KMS-11 (cell line): ENCODE measurements around the gene TSHZ1.

Source experiments
- H2AFZ ChIP-seq: fragments of 200-600 bp; sonication (generic); 2 replicates; pipeline ENCODE4 v1.6.1; 2016; ENCODE audit warnings: antibody characterized with exemption, mixed run types, low read depth
- H3K27ac ChIP-seq: fragments of 200-600 bp; sonication (generic); 2 replicates; pipeline ENCODE4 v1.6.1; 2016; ENCODE audit warnings: mild to moderate bottlenecking, mixed run types
- H3K27me3 ChIP-seq: fragments of 200-600 bp; sonication (generic); 2 replicates; pipeline ENCODE4 v1.6.1; 2017; ENCODE audit warnings: mild to moderate bottlenecking, low read depth, mixed run types, moderate library complexity; ENCODE audit not compliant: insufficient read depth
- H3K36me3 ChIP-seq: fragments of 200-600 bp; sonication (generic); 2 replicates; pipeline ENCODE4 v1.6.1; 2017; ENCODE audit warnings: mild to moderate bottlenecking, mixed run types; ENCODE audit not compliant: insufficient read depth
- H3K4me1 ChIP-seq: fragments of 200-600 bp; sonication (generic); 2 replicates; pipeline ENCODE4 v1.6.1; 2016; ENCODE audit warnings: mild to moderate bottlenecking, low read depth, mixed run types; ENCODE audit not compliant: poor library complexity, severe bottlenecking
- H3K4me2 ChIP-seq: fragments of 200-600 bp; sonication (generic); 2 replicates; pipeline ENCODE4 v1.7.0; 2016; ENCODE audit warnings: mild to moderate bottlenecking, mixed run types
- H3K4me3 ChIP-seq: fragments of 200-600 bp; sonication (generic); IDR thresholded peaks from 2 replicates; pipeline ENCODE4 v1.6.1; 2017; ENCODE audit warnings: low read depth, low read length, mixed read lengths; ENCODE audit not compliant: insufficient read depth
- H3K79me2 ChIP-seq: fragments of 200-600 bp; sonication (generic); 2 replicates; pipeline ENCODE4 v1.6.1; 2016; ENCODE audit warnings: low read depth, mixed run types; ENCODE audit not compliant: insufficient read depth
- H3K9ac ChIP-seq: fragments of 200-600 bp; sonication (generic); 2 replicates; pipeline ENCODE4 v1.6.1; 2016; ENCODE audit warnings: mild to moderate bottlenecking, mixed run types
- H4K20me1 ChIP-seq: fragments of 200-600 bp; sonication (generic); 2 replicates; pipeline ENCODE4 v1.6.1; 2016; ENCODE audit warnings: mild to moderate bottlenecking, mixed run types; ENCODE audit not compliant: insufficient read depth
- TF ChIP-seq, protein P1 (sequence below): fragments of 200-600 bp; sonication (generic); conservative IDR thresholded peaks from 2 replicates; pipeline ENCODE4 v1.6.1; 2017; ENCODE audit warnings: low read depth, mild to moderate bottlenecking, antibody characterized with exemption, low read length, moderate library complexity, mixed read lengths

The TSHZ1 gene

DNA sequence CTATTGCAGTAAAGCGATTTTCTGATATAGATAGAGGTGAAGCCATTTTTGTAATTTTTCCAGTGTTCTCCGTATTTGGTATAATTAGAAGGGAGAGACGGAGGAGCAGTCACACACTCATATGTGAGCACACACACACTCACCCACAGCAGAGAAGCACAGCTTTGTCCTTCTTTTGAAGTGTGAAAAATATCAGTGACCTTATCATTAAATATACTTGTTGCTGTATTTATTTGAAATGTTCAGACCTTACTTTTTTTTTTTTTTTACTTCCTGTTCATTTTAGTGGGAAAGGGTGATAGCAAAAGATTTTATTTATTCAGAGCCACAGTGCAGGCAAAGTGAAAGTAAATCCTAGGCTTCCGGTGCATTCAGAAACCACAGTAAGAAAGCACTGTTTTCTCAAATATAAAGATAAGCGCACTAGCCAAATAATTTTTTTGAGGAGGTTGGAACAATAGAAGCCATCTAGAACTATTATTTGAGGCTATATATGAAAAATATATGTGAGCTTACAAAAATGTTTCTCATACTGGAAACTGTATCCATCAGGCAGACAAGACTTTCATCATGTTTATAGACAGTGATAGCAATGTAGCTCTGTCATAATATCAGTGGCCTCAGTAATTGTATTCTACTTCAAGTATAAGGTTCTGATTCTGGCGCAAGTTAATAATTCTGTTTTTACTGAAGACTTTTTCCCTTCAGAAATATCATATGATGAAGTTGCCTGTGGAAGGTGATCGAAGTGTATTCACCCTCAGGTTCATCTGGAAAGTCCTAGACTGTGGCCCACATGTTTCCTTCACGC is 37.2 kb downstream of the TSHZ1 start:
- Histone ChIP-seq H3K27ac (no peak overlapping the region), H2AFZ (no peak overlapping the region), H3K4me1 (peaks cover 11% of the 10 kb centered on the region), H4K20me1 (no peaks in the 10 kb centered on the region), H3K36me3 (no peaks in the 10 kb centered on the region), H3K9ac (no peak overlapping the region), H3K27me3 (no peaks in the 10 kb centered on the region), H3K4me2 (peak overlapping the region; percentile 15), H3K4me3 (no peak overlapping the region), H3K79me2 (peaks cover 8% of the 10 kb centered on the region; the same call in 1 of the 2 replicates)
- TF ChIP-seq, protein P1, sequence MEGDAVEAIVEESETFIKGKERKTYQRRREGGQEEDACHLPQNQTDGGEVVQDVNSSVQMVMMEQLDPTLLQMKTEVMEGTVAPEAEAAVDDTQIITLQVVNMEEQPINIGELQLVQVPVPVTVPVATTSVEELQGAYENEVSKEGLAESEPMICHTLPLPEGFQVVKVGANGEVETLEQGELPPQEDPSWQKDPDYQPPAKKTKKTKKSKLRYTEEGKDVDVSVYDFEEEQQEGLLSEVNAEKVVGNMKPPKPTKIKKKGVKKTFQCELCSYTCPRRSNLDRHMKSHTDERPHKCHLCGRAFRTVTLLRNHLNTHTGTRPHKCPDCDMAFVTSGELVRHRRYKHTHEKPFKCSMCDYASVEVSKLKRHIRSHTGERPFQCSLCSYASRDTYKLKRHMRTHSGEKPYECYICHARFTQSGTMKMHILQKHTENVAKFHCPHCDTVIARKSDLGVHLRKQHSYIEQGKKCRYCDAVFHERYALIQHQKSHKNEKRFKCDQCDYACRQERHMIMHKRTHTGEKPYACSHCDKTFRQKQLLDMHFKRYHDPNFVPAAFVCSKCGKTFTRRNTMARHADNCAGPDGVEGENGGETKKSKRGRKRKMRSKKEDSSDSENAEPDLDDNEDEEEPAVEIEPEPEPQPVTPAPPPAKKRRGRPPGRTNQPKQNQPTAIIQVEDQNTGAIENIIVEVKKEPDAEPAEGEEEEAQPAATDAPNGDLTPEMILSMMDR, result no peak

DNA sequence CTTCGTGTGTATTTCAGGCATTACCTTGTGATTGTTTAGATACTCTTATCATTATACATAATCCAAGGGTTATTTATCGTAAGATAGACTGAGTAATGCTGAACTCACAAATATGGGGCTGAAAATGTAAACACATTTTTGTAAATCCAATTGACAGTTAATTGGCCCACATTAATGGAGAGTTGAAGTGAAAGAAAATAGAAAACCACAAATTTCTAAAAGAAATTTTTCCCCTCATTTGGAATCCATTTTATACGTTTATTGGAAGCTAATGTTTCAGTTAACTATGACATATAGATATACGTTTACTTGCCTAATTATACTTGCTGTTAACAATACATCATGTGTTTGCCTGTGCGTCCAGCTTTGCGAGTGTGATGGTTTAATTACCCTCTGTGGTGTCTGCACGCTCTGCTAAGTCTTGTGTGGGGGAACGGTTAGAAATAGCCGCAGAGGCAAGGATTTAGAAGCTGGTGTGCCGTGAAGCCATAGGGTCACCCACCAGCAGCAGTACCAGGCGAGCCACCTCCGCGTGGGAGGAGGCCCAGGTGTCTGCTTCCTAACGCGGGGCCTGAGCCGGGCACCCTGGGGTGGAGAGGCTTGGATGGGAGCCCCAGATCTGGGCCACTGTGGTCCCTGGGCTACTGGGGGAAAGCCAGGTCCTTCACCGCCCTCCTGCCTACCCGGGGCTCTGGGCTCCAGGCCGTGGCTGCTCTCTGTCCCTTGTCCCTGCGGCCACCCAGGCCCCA is 38.0 kb downstream of the TSHZ1 start:
- Histone ChIP-seq H3K36me3 (no peaks in the 10 kb centered on the region), H3K4me3 (no peak overlapping the region), H3K4me2 (no peak overlapping the region), H3K9ac (no peak overlapping the region), H3K4me1 (peaks cover 11% of the 10 kb centered on the region), H3K79me2 (peaks cover 8% of the 10 kb centered on the region; the same call in 1 of the 2 replicates), H3K27me3 (no peaks in the 10 kb centered on the region), H4K20me1 (no peaks in the 10 kb centered on the region), H2AFZ (no peak overlapping the region), H3K27ac (no peak overlapping the region)
- TF ChIP-seq, protein P1, result no peak

DNA sequence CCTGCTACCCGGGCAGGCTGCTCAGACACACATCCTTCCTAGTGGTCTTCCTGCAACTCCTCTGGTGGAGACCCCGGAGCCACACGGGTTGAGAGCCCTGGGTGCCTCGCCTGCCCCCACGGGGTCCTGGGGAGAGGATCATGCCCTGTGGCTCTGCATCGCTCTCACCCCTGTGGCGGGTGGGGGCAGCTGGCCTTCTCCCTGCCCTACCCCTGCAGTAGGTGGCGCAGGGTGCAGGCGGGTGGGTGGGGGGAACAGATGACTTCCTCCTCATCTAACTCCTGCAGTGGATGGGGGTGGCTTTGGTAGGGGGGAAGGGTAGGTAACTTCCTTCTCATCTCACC is 38.5 kb downstream of the TSHZ1 start:
- Histone ChIP-seq H3K27me3 (no peaks in the 10 kb centered on the region), H3K27ac (no peak overlapping the region), H4K20me1 (no peaks in the 10 kb centered on the region), H3K4me1 (peaks cover 11% of the 10 kb centered on the region), H3K79me2 (peaks cover 14% of the 10 kb centered on the region; the same call in 1 of the 2 replicates), H3K9ac (no peak overlapping the region), H3K4me2 (no peak overlapping the region), H2AFZ (no peak overlapping the region), H3K4me3 (no peak overlapping the region), H3K36me3 (no peaks in the 10 kb centered on the region)
- TF ChIP-seq, protein P1, result no peak

DNA sequence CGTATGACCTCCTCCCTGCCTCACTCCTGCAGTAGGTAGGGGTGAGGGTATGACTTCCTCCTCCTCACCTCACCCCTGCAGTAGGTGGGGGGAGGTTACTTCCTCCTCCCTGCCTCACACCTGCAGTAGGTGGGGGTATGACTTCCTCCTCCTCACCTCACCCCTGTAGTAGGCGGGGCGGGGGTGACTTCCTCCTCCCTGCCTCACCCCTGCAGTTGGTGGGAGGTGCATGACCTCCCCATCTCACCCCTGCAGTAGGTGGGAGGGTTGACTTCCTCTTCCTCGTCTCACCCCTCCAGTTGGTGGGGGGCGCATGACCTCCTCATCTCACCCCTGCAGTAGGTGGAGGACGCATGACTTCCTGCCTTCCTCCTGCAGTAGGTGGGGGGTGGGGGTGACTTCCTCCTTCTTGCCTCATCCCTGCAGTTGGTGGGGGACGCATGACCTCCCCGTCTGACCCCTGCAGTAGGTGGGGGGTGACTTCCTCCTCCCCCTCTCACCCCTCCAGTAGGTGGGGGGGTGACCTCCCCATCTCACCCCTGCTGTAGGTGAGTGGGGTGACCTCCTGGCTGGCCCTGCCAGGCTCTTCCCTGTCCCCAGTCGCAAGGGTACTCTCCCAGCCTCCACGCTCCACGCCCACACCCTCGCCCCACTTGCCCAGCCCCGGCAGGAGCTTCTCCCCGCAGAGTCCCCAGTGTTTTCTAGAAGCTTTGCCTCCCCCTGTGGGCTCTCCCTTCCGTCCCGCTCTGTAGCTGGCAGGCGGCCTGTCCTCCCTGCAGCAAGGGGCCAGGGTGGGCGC is 39.3 kb downstream of the TSHZ1 start:
- H2AFZ ChIP-seq, result no peak overlapping the region
- H3K36me3 ChIP-seq, result no peaks in the 10 kb centered on the region
- no peak overlapping the region for H3K27ac ChIP-seq
- peaks cover 11% of the 10 kb centered on the region for H3K4me1 ChIP-seq
- no peak overlapping the region for H3K4me3 ChIP-seq
- H3K9ac ChIP-seq, result no peak overlapping the region
- H3K27me3 ChIP-seq, result no peaks in the 10 kb centered on the region
- TF ChIP-seq, protein P1, result no peak
- H4K20me1 ChIP-seq, result no peaks in the 10 kb centered on the region
- H3K79me2 ChIP-seq, result peaks cover 14% of the 10 kb centered on the region; the same call in 1 of the 2 replicates
- H3K4me2 ChIP-seq, result no peak overlapping the region
